DMS153 treated with DMSO at 0.1 percent for 48 hours (cell line): ENCODE data around the gene BRCA1.
"Not testable (repeated sequence)": the region's sequence is repeated elsewhere in the genome, so short reads cannot be mapped to it uniquely, and the experiment has no call there.

Experiments used
- DNase-seq: peaks from one replicate; lab custom pipeline; 2025; ENCODE audit not compliant: unreplicated experiment; lab: John Stamatoyannopoulos, UW

The BRCA1 gene

DNA sequence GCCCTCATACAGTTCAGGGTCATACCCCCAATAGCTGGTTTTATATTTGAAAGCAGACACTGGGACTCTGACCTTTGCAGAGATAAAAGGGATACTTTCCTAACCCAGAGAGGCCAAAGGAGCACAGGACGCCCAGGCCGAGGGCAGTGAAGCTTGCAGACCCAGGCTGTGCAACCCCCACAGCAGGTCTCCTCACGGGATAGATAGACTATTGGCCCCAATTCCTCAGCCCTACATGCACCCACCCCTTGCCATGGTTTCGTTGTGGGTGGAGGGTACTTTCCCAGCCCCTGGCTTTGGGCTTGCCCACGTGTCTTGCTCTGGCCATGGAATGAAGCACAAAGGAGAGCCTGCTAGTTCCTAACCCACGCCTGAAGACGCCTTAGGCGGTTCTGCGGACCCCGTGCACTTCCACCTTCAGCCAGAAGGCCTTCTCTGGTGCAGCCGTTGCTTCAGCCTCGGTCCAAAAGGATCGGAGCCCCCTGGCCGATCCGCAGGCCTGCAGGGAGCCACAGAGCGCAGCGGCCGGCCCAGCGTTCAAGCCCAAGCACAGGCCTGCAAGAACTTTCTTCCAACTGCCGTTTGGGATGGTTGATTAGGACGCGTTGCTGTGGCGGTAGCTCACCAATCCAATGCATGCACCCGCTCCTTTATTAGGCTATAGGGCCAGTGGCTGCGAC, 9.8 kb upstream of the BRCA1 start:
- DNase-seq = no peak

DNA sequence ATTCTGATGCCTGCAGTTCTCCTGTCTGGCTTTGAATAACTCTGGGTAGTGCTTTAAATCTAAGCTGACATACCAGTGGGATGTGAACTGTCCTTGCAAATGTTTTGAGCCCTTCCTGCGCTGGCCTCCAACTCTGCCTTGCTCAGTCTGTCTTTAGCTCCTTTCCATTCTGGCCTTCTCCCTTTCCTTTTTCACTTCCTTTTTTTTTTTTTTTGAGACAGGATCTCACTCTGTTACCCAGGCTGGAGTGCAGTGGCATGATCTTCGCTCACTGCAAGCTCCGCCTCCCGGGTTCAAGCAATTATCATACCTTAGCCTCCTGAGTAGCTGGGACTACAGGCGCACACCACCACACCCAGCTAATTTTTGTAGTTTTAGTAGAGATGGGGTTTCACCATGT, 8.3 kb upstream of the BRCA1 start:
- DNase-seq = not testable (repeated sequence)

DNA sequence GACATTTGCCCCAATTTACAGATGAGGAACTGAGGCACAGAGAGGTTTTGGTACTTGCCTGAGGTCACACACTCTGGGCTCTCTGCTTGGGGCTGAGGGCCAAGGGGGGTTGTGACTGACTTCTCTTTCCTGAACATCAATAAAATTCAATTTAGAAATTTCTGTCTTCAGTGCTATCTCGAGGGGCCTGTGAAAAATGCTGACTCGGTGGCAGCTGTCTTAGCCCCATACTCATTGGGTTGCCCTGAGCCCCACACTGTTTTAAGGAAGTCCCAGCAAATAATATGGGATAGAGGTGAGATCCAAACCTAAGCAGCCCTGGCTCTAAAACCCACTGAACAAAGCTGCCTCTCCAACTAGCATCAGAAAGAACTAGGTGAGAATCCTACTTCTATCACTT, 7.0 kb upstream of the BRCA1 start:
- no peak for DNase-seq

DNA sequence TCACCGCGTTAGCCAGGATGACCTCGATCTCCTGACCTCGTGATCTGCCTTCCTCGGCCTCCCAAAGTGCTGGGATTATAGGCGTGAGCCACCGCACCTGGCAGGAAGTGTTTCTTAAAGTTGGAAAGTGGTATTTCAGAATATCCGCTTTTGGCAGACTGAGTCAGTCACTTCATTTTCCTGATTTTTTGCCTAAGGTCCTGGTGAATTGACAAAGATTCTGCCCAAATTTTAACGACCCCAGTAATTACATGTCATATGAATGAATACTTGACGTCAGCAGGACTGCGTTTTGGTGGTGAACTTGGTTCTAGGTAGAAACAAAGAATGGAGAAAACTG, 4.5 kb upstream of the BRCA1 start:
- no peak for DNase-seq

DNA sequence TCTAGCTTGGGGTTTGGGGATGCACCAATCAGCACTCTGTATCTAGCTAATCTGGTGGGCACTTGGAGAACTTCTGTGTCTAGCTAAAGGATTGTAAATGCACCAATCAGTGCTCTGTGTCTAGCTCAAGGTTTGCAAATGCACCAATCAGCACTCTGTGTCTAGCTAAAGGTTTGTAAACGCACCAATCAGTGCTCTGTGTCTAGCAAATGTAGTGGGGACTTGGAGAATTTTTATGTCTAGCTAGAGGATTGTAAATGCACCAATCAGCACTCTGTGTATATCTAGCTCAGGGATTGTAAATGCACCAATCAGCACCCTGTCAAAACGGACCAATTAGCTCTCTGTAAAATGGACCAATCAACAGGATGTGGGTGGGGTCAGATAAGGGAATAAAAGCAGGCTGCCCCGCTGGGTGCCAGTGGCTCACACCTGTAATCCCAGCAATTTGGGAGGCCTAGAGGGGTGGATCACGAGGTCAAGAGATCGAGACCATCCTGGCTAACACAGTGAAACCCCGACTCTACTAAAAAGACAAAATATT, 2.2 kb upstream of the BRCA1 start:
- DNase-seq = not testable (repeated sequence)

DNA sequence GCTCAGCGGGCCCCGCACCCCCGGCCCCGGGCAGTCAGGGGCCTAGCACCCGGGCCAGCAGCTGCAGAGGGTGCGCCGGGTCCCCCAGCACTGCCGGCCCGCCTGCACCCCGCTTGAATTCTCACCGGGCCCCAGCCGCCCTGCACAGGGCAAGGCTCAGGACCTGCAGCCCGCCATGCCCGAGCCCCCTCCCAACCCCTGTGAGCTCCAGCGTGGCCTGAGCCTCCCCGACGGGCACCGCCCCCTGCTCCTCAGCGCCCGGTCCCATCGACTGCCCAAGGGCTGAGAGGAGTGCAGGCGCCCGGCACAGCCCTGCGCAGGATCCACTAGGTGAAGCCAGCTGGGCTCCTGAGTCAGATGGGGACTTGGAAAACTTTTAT, 1.7 kb upstream of the BRCA1 start:
- no peak for DNase-seq

DNA sequence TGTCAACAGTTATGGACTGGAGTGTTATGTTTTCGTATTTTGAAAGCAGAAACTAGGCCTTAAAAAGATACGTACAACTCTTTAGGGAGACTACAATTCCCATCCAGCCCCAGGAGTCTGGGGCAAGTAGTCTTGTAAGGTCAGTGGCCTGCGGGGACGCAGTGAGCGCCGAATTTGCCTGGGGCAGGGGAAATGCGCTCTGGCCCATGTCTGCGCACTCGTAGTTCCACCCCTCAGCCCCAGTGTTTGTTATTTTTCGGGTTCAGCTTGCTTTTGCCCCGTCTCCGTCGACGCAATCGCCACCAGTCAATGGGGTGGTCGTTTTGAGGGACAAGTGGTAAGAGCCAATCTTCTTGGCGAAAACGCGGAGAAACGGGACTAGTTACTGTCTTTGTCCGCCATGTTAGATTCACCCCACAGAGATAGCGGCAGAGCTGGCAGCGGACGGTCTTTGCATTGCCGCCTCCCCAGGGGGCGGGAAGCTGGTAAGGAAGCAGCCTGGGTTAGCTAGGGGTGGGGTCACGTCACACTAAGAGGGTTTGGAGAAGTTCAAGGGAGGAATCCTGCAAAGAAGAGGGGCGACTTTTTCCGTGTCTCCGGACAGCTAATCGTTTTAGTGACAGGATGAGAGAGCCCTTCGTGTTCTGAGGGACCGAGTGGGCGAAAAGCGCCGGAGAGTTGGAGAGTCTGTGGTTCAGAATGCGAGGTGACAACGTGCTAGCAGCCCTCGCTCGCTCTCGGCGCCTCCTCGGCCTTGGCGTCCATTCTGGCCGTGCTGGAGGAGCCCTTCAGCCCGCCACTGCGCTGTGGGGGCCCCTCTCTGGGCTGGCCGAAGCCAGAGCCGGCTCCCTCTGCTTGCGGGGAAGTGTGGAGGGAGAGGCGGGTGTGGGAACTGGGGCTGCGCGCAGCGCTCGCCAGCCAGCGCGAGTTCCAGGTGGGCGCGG, 1.1 kb upstream of the BRCA1 start:
- DNase-seq = no peak

DNA sequence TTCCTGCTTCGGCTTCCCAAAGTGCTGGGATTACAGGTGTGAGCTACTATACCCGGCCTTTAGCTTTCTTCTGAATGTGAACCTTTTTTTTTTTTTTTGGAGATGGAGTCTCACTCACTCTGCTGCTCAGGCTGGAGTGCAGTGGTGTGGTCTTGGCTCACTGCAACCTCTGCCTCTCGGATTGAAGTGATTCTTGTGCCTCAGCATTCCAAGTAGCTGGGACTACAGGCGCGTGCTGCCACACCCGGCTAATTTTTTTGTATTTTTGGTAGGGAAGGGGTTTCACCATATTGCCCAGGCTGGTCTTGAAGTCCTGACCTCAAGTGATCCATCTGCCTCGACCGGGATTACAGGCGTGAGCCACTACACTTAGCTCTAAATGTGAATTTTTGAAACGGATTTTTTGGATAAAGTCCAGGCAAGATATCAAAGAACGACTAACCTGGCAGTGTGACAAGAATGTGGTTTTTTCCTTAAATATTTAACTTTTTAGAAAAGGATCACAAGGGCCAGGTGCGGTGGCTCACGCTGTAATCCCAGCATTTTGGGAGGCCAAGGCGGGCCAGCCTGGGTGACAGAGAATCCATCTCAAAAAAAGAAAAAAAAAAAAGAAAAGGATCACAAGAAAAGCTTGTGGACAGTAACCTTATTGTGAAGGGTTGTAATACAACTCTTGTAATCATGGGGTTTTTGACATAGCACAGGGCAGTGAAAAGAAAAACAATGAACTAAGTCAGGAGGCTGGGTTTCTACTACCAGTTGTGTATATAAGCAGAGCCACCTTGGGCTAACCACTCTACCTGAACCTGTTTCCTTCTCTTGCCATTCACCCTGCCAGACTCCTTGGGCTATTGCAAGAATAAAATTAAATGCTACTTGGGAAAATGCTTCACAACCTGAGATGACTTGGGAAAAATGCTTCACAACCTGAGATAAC, 6.2 kb downstream of the BRCA1 start:
- DNase-seq = no peak

DNA sequence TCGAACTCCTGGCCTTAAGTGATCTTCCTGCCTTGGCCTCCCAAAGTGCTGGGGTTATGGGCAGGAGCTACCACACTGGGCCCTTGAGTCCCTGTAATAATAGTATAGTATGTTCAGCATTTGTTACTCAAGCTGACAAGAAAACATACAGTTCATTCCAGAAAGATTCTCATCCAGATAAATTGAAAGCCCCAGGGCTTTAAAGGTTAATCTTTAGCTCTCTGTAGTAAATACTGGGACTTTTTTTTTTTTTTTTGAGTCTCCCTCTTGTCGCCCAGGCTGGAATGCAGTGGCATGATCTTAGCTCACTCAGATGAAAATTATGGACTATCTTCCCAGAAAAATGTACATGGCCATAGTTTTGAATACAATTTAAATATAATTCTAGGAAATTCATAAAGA, 11.0 kb downstream of the BRCA1 start:
- DNase-seq = no peak

DNA sequence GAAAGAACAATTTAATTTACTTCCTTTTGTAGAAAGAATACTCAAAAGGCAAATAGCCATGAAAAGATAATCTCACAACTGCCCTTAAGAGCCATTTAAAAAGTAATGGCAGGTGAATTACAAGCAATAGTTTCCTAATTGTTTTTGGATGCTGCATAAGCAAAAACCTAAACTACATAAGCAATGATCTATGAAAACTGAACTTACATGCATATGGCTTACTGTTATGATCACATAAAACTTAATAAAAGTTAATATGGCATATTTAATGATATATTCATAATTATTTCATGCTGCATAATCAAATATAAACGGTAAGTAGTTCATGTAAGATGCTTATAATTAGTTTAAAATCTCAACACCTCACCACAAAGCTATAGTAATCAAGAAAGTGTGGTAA, 18.6 kb downstream of the BRCA1 start:
- DNase-seq = no peak

DNA sequence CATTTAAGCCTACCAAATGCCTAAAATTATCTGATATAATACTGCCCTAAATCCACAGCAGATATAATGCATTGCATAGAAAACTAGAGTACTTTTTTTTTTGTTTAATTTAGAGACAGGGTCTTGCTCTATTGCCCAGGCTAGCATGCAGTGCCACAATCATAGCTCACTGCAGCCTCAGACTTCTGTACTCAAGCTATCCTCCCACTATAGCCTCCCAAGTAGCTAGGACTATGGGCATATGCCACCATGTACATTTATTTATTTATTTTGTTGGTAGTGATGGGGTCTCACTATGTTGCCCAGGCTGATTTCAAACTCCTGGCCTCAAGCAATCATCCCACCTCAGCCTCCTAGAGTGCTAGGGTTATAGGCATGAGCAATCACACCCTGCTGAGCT, 20.0 kb downstream of the BRCA1 start:
- DNase-seq = no peak

DNA sequence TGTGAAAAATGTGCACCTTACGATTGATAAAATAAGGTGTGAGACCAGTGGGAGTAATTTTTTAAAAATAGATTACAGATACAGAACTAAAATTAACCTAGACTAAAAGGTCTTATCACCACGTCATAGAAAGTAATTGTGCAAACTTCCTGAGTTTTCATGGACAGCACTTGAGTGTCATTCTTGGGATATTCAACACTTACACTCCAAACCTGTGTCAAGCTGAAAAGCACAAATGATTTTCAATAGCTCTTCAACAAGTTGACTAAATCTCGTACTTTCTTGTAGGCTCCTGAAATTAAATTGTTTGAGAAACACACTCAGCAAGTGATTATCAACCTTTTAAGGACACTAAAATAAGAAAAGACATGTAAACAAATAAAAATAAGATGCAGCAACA, 20.5 kb downstream of the BRCA1 start:
- no peak for DNase-seq

DNA sequence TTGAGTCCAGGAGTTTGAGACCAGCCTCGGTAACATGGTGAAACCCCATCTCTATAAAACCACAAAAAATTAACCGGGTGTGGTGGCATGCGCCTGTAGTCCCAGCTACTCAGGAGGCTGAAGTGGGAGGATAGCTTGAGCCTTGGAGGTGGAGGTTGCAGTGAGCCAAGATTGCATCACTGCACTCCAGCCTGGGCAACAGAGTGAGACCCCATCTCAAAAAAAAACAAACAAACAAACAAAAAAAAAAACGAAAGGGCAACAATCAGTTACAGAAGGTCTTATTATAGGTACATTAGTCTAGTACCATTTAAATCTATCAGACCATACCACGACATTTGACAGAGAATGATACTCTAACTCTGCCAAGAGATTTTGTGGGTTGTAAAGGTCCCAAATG, 29.8 kb downstream of the BRCA1 start:
- DNase-seq = not testable (repeated sequence)

DNA sequence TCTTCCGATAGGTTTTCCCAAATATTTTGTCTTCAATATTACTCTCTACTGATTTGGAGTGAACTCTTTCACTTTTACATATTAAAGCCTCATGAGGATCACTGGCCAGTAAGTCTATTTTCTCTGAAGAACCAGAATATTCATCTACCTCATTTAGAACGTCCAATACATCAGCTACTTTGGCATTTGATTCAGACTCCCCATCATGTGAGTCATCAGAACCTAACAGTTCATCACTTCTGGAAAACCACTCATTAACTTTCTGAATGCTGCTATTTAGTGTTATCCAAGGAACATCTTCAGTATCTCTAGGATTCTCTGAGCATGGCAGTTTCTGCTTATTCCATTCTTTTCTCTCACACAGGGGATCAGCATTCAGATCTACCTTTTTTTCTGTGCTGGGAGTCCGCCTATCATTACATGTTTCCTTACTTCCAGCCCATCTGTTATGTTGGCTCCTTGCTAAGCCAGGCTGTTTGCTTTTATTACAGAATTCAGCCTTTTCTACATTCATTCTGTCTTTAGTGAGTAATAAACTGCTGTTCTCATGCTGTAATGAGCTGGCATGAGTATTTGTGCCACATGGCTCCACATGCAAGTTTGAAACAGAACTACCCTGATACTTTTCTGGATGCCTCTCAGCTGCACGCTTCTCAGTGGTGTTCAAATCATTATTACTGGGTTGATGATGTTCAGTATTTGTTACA, 30.9 kb downstream of the BRCA1 start:
- DNase-seq = no peak

DNA sequence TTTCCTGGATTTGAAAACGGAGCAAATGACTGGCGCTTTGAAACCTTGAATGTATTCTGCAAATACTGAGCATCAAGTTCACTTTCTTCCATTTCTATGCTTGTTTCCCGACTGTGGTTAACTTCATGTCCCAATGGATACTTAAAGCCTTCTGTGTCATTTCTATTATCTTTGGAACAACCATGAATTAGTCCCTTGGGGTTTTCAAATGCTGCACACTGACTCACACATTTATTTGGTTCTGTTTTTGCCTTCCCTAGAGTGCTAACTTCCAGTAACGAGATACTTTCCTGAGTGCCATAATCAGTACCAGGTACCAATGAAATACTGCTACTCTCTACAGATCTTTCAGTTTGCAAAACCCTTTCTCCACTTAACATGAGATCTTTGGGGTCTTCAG, 32.3 kb downstream of the BRCA1 start:
- no peak for DNase-seq

DNA sequence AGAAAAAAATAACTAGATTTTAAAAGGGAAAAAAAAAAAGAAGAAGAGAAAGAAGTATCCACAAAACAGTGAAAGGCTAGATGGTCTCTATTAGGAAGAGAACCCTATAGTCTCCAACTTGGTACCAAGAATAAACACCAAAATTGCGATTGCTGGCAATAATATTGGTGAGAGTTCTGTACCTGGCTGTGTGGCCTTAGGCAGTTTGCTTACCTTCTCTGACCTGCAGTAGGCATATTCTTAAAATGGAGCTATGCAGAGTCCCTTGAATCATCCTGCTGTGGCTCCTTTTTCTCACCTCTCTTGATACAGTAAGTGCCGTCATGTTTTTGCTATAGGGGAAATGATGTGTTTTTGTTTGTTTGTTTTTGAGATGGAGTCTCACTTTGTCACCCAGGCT, 35.1 kb downstream of the BRCA1 start:
- no peak for DNase-seq

DNA sequence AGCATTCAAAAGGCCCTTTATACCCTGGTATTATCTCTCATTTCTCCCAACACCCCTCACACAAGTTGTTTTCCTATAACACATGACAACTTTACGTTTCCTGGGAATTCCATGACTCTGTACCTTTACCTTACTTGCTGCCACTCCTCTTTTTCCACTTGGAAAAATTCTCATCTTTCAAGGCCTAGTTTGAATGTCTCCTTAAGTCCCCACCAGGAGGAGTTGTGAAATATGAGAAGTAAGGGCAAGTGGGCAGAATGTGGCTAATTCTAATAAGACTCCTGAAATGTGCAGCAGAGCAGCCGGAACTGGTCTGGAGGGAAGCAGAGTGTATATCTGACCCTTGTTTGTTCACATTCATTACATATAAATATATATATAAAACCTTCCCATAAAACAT, 39.7 kb downstream of the BRCA1 start:
- no peak for DNase-seq

DNA sequence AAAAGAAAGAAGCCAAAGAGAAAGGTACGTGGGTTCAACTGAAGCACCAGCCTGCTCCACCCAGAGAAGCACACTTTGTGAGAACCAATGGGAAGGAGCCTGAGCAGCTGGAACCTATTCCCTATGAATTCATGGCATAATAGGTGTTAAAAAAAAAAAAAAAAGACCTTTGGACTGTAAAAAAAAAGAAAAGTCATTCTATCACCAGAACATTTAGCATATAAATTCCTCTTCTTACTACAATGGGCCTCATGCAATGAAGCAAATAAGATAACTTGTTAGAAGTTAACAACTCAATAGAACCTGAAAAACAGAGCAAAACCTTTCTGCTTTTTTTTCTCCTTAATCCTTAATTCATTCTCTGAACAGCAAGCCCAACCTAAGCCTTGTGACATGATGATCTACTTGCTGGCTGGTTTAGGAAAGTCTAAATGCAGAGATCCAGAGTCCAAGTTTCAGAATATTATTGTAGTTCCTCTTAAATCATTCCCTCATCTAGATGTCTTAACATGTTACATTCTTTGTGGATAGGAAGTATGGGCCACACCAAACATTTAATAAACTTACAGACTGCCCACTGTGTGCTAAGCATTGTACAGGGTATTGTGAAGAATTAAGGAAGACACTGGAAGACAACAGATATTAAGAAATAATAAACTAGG, 45.4 kb downstream of the BRCA1 start:
- DNase-seq = no peak

DNA sequence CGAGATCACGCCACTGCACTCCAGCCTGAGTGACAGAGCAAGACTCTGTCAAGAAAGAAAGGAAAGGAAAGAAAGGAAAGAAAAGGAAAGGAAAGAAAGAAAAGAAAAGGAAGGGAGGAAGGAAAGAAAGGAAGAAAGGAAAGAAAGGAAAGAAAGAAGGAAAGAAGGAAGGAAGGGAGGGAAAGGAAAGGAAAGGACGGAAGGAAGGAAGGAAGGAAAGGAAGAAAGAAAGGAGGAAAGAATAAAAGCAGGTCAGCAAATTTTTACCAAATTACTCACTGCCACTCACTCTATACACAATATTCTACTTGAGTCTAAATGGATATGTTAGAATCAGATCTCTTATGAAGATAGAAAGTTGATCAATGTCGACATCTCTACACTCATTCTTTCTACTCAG, 50.3 kb downstream of the BRCA1 start:
- DNase-seq = no peak

DNA sequence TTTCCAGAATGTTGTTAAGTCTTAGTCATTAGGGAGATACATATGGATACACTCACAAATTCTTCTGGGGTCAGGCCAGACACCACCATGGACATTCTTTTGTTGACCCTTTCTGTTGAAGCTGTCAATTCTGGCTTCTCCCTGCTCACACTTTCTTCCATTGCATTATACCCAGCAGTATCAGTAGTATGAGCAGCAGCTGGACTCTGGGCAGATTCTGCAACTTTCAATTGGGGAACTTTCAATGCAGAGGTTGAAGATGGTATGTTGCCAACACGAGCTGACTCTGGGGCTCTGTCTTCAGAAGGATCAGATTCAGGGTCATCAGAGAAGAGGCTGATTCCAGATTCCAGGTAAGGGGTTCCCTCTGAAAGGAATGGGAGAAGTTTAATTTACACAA, 54.3 kb downstream of the BRCA1 start:
- no peak for DNase-seq
